Measurements from ENCODE around the gene SELENOP. TPM values are rescaled to one million over a fixed set of nuclear protein-coding genes. Genes with fewer than 3 reads are reported as not detected.

Gene SELENOP
- total RNA-seq, 1 experiment from 2014 or later: 8.5 TPM

- H3K23ac ChIP-seq (ENCODE audit: insufficient read length, low read depth, low read length): no peak overlapping the region
- H2BK20ac ChIP-seq (ENCODE audit: low read depth, low read length, poor library complexity, severe bottlenecking): no peak overlapping the region
- no peak overlapping the region for H2BK15ac ChIP-seq (ENCODE audit: low read depth, low read length)
- no peak overlapping the region for H3K9ac ChIP-seq (ENCODE audit: extremely low read depth, insufficient read length, low read length)
- Mint-ChIP-seq H3K27me3 (ENCODE audit: low read depth) (no peaks in the 10 kb centered on the region), H3K4me1 (0 out of 4 replicates have a peak, but pooled peaks cover 0 to 3% of the 10 kb centered on the region in 2 experiments), H3K36me3 (ENCODE audit: insufficient read depth in 1 of 3, low read depth in 3 of 3) (no peaks in the 10 kb centered on the region), H3K9me3 (no peaks in the 10 kb centered on the region; a peak in 1 of 5 replicates), H3K27ac (no peak overlapping the region), H3K4me3 (no peak overlapping the region)
- H3K79me1 ChIP-seq (ENCODE audit: insufficient read depth, low read depth, low read length, poor library complexity, severe bottlenecking): no peaks in the 10 kb centered on the region
- H3K14ac ChIP-seq (ENCODE audit: insufficient read depth, low read length): no peak overlapping the region
- H3K4me2 ChIP-seq (ENCODE audit: insufficient read depth, insufficient read length, low read length): no peak overlapping the region
- H2AK5ac ChIP-seq (ENCODE audit: insufficient read length, low read length): no peak overlapping the region
- H3K56ac ChIP-seq (ENCODE audit: insufficient read length, low read depth, low read length): no peak overlapping the region
- no peaks in the 10 kb centered on the region for H3K79me2 ChIP-seq (ENCODE audit: insufficient read depth, low read length)
- H3K23me2 ChIP-seq (ENCODE audit: insufficient read length, low read depth, low read length, poor library complexity, severe bottlenecking): no peaks in the 10 kb centered on the region
- H4K5ac ChIP-seq (ENCODE audit: insufficient read length, low read depth, low read length): no peak overlapping the region
- no peaks in the 10 kb centered on the region for H3K27me3 ChIP-seq (ENCODE audit: insufficient read depth, low read length)
- no peak overlapping the region for H4K8ac ChIP-seq (replicated peaks; ENCODE audit: insufficient read length, low read depth, low read length)
- H3T11ph ChIP-seq (ENCODE audit: low read length): no peak overlapping the region
- no peak overlapping the region for H4K91ac ChIP-seq (ENCODE audit: insufficient read length, low read depth, low read length)
- no peak overlapping the region for H2BK12ac ChIP-seq (ENCODE audit: insufficient read length, low read depth, low read length)
- DNase-seq: no peak
- no peak overlapping the region for H2AFZ ChIP-seq (ENCODE audit: low read length)
- TF ChIP-seq CTCF (conservative IDR thresholded peaks at IDR 0.05): no peak
- H4K20me1 ChIP-seq (ENCODE audit: control insufficient read depth, insufficient read depth, insufficient read length): no peaks in the 10 kb centered on the region
- H2BK5ac ChIP-seq (ENCODE audit: insufficient read length, low read length): no peak overlapping the region
- no peak overlapping the region for H3K27ac ChIP-seq (ENCODE audit: insufficient read length, low read depth, low read length)
- H3K9me3 ChIP-seq (ENCODE audit: control insufficient read depth, low read depth, low read length): no peaks in the 10 kb centered on the region
- no peak overlapping the region for H2BK120ac ChIP-seq (ENCODE audit: low read depth, low read length, poor library complexity, severe bottlenecking)
- H3K4me1 ChIP-seq (ENCODE audit: insufficient read depth, low read length): no peaks in the 10 kb centered on the region
- no peak overlapping the region for H3K18ac ChIP-seq (ENCODE audit: insufficient read length, low read depth, low read length)
- no peak overlapping the region for H3K4ac ChIP-seq (ENCODE audit: low read depth, low read length)
Measured at GRCh38 chr5:42770003-42770402, 41.7 kb downstream of the SELENOP start.
